Left kidney (tissue), 2 donors: ENCODE measurements around the gene ITCH. TPM values are rescaled to one million over a fixed set of nuclear protein-coding genes. Genes with fewer than 3 reads are reported as not detected.
"Not testable (repeated sequence)": the region's sequence is repeated elsewhere in the genome, so short reads cannot be mapped to it uniquely, and the experiment has no call there.

Experiments
- DNase-seq: peaks from one replicate; pipeline ENCODE4 v3.0.0-alpha.2; 2013
- polyA plus RNA-seq: library from polyadenylated mRNA; unstranded; fragments of 120-200 nt; gene quantifications from one replicate; pipeline ENCODE4 v1.2.1, GENCODE V29; 2013; ENCODE audit not compliant: insufficient read length

ITCH gene
- polyA plus RNA-seq, 1 donor = 58.8 TPM

DNA sequence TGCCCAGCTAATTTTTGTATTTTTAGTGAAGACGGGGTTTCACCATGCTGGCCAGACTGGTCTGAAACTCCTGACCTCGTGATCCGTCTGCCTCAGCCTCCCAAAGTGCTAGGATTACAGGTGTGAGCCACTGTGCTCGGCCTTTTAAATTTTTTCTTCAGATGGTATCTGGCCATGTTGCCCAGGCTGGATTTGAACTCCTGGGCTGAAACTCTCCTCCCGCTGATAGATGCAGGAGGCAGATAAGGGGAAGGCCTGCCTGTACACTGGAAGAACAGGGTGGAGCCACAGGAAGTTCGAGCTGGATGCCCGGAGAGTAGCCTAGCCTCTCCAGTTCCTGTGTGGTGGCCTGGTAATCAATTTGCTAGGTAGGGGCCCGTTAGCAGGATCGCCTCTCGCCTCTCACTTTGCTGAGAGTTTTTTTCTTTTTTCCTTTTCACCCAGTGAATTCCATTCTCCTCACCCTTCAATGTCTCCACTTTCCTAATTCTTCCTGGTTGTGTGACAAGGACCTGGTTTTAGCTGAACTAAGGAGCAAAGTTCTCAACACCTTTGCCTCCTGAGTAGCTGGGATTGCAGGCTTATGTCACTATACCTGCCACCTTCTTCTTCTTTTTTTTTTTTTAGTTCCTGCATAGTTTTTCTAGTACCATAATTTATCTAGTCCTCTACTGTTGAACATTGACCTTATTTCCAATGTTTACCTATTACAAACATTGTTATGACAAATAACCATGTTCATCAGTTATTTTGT is 19.4 kb upstream of the ITCH start:
- DNase-seq = no peak

DNA sequence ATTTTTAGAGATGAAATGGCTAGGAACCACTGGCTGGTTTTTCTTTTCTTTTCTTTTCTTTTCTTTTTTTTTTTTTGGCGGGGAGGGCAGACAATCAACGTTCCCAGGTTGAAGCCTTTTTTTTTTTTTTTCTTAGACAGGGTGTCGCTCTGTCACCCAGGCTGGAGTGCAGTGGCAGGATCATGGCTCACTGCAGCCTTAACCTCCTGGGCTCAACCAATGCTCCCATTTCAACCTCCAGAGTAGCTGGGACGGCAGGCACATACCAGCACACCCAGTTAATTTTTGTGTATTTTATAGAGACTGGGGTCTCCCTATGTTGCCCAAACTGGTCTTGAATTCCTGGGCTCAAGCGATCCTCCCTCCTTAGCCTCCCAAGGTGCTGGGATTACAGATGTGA is 18.8 kb upstream of the ITCH start:
- DNase-seq = no peak

DNA sequence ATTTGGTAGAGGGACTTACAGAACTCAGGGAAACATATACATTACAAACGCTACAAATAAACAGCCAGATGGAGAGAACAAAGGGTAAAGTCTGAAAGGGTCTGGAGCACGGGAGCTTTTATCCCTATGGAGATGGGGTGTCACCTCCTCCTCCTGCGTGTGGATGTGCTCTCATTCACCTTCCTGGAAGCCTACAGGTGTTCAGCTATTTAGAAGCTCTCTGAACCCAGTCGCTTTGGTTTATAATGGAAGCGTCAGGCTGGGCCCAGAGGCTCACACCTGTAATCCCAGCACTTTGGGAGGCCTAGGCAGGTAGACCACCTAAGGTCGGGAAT is 17.7 kb upstream of the ITCH start:
- DNase-seq = no peak

DNA sequence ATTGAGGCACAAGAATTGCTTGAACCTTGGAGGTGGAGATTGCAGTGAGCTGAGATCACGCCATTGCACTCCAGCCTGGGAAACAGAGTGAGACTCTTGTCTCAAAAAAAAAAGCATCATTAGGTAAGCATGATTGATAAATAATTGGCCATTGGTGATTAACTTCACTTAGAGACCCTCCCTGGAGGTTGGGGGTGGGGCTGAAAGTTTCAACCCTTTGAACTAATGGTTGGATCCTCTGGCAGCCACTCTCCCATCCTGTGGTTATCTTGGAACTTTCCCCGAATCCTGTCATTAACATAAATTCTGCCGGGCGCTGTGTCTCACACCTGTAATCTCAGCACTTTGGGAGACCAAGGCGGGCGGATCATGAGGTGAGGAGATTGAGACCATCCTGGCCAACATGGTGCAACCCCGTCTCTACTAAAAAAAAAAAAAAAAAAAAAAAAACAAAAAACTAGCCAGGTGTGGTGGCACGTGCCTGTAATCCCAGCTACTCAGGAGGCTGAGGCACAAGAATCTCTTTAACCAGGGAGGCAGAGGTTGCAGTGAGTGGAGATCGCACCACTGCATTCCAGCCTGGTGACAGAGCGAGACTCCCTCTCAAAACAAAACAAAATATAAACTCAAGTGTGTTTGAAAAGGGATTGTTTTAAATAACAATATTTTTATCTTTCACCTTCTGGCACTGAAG is 17.1 kb upstream of the ITCH start:
- DNase-seq = not testable (repeated sequence)

DNA sequence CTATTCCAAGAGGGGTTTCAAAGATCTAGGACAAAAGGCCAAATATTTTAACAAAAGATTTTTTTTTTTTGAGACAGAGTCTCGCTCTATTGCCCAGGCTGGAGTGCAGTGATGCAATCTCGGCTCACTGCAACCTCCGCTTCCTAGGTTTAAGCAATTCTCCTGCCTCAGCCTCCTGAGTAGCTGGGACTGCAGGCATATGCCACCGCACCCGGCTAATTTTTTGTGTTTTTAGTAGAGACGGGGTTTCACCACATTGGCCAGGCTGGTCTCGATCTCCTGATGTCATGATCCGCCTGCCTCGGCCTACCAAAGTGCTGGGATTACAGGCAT is 16.6 kb upstream of the ITCH start:
- DNase-seq = not testable (repeated sequence)

DNA sequence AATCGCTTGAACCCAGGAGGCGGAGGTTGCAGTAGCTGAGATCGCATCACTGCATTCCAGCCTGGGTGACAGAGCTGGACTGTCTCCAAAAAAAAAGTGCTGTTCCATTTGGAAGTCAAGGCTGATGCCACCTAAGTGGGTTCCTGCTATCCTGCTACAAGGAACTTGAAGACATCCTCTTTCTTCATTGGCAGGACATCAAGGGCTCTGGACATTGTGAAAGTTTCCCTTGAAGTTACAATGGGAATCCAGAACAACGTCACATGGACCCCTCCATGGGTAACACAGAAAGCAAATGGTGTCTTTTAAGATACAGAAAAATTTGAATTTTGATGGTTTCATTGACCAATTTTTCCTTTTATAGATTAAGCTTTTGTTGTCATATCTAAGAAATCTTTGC is 15.5 kb upstream of the ITCH start:
- DNase-seq = no peak

DNA sequence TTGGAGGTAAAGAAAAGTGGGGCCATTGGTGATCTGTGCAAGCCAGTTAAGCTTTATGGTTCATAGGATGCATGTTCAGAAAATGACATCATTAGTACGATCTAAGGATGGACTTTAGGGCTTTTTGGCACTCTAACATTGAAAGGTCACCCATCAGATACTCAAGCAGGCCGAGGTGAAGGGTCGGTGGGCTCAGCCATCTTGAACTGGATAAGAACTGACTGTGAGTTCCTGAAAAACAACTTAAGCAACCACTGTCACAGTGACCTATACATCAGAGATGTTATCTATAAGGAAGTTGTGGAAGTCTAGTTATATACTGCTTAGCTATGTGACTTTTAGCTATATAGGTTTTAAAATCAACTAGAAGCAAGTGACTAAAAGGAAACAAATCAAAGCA is 13.0 kb upstream of the ITCH start:
- DNase-seq = no peak

DNA sequence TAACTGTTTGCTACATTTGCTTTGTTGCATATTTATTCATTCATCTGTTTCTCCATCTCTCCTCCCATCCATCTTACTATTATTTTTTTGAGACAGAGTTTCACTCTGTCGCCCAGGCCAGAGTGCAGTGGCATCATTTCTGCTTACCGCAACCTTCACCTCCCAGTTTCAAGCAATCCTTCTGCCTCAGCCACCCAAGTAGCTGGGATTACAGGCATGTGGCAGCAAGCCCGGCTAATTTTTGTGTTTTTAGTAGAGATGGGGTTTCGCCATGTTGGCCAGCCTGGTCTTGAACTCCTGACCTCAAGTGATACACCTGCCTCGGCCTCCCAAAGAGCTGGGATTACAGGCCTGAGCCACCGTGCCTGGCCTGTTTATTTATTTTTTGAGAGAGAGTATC is 9.6 kb upstream of the ITCH start:
- not testable (repeated sequence) for DNase-seq

DNA sequence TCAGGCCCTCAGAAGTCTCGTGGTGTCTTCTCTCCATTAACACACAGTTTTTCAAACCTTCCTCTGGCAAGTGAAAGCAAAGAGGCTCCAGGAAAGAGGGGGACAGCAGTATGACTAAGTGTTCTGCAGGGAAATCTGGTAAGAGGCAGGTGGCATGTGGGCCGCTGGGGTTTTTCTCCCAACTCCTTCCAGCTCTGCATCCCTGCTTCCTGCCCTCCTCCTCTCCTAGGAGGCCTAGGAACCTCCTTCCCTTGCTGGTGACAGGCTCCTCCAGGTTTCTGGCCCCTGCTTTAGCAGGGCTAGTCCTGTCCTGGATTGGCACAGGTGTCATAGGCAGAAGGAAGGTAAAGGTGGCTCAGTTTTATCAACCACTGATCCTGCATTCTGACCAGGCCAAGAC is 7.6 kb upstream of the ITCH start:
- no peak for DNase-seq

DNA sequence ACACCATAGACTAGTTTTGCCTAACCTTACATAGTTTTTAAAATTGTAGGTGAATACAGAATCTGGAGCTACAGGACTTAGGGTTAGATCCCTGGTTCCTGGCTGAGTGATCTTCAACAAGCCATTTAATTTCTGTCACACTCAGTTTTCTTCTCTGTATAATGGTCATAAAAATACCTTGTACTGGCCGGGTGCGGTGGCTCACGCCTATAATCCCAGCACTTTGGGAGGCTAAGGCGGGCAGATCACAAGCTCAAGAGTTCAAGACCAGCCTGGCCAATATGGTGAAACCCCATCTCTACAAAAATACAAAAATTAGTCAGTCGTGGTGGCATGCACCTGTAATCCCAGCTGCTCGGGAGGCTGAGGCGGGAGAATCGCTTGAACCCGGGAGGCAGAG is 3.3 kb upstream of the ITCH start:
- not testable (repeated sequence) for DNase-seq

DNA sequence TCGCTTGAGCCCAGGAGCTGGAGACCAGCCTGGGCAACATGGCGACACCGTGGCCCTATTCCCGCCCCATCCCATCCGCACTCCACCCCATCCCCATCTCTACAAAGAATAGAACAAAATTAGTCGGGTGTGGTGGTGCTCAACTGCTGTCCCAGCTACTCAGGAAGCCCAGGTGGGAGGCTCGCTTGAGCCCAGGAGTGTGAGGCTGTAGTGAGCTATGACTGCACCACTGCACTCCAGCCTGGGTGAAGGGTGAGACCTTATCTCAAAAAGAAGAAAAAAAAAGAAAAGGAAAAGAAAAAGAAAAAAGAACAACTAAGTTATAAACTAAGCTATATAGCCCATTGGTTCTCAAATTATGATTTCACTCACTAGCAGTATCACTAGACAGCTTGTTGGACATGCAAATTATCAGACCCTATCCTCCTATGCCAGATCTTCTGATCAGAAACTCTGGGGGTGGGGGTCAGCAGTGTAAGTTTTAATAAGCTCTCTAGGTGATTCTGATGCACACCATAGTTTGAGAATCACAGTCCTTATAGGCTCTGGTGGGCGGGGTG is 491 bp upstream of the ITCH start:
- no peak for DNase-seq

DNA sequence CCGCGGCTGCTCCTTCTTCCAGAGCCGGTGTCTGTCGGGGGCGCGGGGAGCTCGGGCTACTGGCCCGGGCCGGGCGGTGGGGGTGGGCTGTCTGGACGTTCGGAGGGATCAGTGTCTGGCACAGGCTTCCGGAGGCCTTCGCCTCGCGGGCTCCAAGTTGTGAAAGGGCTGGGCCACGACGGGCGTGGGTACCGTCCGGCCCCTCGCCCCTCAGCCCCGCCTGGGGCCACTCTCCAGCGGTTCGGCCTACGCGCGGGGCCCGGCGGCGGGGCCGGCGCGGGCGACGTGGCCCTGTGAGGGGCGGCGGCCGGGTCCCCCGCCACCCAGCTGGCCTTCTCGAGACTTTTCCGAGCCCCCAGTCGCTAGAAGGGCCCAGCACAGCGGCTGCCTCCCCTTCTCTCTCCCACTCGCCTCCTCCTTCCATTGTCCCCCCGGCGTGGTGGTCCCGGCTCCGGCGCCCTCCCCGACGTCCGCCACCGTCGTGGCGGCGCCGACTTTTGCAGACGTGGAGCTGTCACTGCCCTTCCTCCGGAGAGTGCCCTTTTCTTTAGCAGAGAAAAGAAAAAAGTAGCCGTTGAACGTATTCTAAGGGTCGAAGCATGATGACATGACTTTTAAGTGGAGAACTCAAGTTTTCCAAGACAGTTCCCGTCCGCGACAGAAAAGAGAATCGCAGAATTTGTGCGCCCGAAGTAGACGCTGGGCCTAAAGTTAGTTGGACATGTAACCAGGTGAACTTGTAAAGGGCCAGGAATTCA is 571 bp downstream of the ITCH start:
- DNase-seq = peak; percentile 47

DNA sequence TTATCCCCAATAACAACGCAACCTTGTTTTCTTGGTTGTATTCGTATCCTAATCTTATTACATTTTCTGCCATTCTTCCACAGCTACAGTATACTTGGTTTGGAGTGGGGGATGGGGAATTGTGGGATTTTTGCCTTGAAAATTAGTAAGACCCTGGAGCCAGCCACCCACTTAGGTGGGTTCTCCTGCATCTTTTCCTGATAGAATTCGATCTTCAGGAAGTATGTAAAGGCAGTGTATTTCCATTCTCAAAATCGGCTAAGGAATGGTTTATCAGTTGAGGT is 1.1 kb downstream of the ITCH start:
- no peak for DNase-seq

DNA sequence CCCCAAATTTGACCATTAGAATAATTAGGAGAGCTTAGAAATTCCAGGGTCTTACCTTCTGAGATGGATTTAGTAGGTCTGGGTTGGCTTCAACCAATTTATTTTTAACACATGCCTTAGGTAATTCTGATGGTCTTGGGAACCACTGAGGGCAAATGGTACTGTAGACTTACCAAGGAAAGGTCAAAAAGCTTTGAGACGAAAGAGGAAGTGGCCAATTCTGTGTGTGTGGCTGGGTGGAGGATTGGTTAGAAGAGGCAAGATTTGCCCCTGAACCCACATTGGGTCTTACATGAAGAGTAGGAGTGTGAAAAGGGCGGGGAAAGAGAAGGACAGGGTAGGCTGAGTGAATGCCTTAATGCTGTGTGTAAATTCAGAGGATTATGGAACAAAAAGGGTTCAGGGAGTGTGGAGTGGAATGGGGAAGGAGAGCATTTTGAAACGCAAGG is 2.7 kb downstream of the ITCH start:
- DNase-seq = no peak

DNA sequence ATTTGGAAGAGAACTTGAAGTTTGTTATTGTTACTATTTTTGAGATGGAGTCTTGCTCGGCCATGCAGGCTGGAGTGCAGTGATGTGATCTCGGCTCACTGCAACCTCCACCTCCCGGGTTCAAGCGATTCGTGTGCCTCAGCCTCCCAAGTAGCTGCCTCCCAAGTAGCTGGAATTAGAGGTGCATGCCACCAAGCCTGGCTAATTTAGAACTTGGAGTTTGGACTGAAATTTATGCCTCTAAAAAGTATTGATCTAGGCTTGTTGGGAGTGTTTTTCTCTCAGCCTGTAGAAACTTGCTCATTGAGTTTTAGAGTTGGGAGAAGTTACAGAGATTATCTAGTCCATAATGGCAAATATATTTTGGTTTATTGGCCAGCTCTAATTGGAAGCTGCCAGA is 4.1 kb downstream of the ITCH start:
- no peak for DNase-seq

DNA sequence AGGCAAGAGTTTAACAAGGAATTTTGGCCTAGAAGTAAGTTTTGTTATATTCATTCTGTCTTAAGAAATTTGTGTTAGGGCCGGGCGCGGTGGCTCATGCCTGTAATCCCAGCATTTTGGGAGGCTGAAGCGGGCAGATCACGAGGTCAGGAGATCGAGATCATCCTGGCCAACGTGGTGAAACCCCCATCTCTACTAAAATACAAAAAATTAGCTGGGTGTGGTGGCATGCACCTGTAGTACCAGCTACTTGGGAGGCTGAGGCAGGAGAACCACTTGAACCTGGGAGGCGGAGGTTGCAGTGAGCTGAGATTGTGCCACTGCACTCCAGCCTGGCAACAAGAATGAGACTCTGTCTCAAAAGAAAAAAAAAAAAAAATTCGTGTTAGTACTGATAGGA is 4.8 kb downstream of the ITCH start:
- DNase-seq = not testable (repeated sequence)

DNA sequence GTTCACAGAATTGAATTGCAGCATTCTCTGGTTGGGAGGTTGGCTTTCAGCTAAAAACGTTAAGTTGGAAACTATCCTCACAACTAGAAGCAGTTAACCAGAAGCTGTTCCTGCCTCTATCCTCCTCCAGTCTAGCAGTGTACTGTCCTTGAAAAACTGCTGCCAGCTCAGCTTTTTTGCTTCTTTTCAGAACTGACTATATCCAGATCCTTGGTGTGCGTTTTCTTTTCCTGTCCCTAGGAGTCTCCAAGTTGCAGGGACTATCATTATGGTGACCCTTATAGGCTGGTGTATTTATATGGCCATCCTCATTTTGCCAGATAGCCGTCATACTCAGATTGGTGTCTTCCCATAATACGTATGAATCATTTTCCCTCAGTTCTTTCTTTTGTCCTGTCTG is 5.5 kb downstream of the ITCH start:
- DNase-seq = no peak

DNA sequence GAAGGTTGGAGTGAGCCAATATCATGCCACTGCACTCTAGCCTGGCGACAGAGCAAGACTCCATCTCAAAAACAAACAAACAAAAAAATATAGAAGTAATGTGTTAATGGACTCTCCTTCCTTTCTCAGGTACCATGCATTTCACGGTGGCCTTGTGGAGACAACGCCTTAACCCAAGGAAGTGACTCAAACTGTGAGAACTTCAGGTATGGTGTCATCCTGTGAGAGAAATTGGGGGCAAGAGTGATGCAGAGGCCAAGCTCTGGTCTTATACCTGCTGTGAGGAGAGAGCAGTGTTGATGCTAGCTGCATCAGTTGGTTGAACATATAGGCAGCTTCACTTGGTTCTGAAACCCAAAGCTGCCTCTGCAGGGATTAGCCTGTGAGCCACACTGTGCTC is 6.2 kb downstream of the ITCH start:
- DNase-seq = no peak

DNA sequence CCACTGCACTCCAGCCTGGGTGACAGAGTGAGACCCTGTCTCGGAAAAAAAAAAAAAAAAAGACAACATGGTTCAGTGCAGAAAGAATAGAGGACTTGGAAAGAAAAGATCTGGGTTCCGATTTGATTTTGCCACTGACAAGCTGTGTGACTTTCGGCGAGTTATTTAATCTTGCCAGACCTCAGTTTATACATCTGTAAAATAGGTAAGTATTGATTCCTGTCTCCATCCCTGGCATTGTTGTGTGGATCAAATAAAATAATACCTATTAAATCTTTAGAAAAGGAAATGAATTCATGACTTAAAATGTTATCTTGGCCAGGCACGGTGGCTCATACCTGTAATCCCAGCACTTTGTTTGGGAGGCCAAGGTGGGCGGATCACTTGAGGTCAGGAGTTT is 7.0 kb downstream of the ITCH start:
- DNase-seq = no peak

DNA sequence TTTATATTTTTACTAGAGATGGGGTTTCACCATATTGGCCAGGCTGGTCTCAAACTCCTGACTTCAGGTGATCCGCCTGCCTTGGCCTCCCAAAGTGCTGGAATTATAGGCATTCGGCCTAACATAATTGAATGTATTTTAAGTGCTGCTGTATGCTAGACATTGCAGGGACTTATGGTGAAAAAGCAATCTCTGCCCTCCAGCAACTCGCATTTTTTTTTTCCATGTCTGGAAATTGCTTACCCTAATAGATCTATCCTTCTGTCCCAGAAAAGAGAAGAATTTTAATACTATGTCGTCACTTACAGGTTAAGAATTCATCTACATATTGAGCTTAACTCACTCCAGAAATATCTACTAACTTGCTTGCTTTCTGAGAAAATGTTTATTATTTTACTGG is 10.4 kb downstream of the ITCH start:
- no peak for DNase-seq

DNA sequence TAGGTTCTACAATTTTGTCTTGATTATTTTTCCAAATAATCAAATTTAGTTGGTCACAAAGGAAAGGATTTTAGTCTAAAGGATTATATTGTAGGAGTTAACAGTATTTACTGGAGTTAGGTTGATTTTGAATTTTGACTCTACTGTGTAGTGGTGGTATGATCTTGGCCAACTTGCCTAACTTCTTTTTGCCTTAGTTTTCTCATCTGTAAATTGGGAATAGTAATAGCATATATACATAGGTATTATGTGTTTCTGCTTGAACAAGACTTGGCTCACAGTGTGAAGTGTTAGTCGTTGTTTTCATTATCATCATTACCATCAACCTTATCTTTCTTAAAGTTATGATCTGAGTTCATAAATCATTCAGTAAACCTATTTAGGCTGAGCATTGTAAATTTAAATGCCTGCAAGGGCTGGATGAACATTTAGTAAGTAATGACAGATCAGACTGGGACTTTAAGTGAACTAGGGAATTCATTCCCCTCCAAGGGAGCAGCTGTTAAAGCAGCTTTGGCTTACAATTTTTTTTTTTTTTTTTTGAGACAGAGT is 11.2 kb downstream of the ITCH start:
- no peak for DNase-seq

DNA sequence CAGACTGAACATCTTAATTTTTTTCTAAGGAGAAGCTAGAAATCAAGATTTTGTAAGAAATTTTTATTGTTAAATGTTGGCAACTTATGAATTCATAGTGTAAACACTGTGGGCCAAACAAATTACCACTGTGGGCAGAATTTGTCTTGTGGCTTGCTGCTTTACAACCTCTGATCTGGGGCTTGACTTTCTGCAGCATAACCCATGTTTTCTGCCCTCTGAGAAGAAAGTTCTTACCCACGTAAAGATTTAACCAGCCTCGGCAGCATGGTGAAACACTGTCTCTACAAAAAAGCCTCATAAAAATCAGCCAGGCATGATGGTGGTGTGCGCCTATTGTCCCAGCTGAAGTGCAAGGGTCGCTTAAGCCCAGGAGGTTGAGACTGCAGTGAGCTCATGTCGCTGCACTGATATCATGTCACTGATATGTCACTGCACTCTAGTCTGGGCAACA is 12.9 kb downstream of the ITCH start:
- DNase-seq = peak; percentile 66
